Thyroid gland (tissue), 4 donors: Measurements from ENCODE around the gene MSH3. TPM values are rescaled to one million over a fixed set of nuclear protein-coding genes. Genes with fewer than 3 reads are reported as not detected.
A peak's percentile ranks its signal among the peaks of the same experiment; 100 is the strongest.

Source experiments
- DNase-seq, 2 donors: peaks; one replicate each; pipeline ENCODE4 v3.0.0-alpha.2; 2019
- H3K27ac ChIP-seq, 3 donors: fragments of 200-600 bp; sonication (generic); 1 replicate in 2 of 3; 2 replicates in 1 of 3; pipeline ENCODE4 v1.5.1; 2016 to 2019; ENCODE audit warnings: mild to moderate bottlenecking in 1 of 3, moderate library complexity in 1 of 3
- H3K27me3 ChIP-seq: fragments of 200-600 bp; sonication (generic); one replicate; pipeline ENCODE4 v1.5.1; 2019
- H3K36me3 ChIP-seq, 2 donors: fragments of 200-600 bp; sonication (generic); one replicate each; pipeline ENCODE4 v1.5.1; 2016 to 2019
- H3K4me1 ChIP-seq, 2 donors: fragments of 200-600 bp; sonication (generic); one replicate each; pipeline ENCODE4 v1.5.1; 2017 to 2019
- H3K4me3 ChIP-seq, 3 donors: fragments of 200-600 bp; sonication (generic); replicated peaks in 1 of 3; 1 replicate in 2 of 3; 2 replicates in 1 of 3; pipeline ENCODE4 v1.5.1; 2016; ENCODE audit warnings: mild to moderate bottlenecking in 1 of 3
- H3K9me3 ChIP-seq: fragments of 200-600 bp; sonication (generic); one replicate; pipeline ENCODE4 v1.5.1; 2017
- POLR2A ChIP-seq, 2 donors: fragments of 450-650 bp; IDR thresholded peaks; one replicate each; pipeline ENCODE4 v1.6.1; 2017; ENCODE audit warnings: antibody characterized with exemption in 2 of 2, mild to moderate bottlenecking in 2 of 2, moderate library complexity in 1 of 2
- WGBS, 2 donors: methylation state at CpG; one replicate each; pipeline ENCODE4 v1.1.5; 2017; 5-methylcytosine and 5-hydroxymethylcytosine counted together
- intact Hi-C: fragments of 100-400 bp; cut with DNase I; formaldehyde crosslinking; loops from one replicate; pipeline ENCODE4 v1.15.1; 2023
- total RNA-seq, 4 donors: library from RNA; depleted of rRNA; stranded (reverse); fragments of >200 nt; gene quantifications; one replicate each; pipeline ENCODE4 v1.2.3, GENCODE V29; 2016
- TF ChIP-seq, protein P1 (sequence below), 6 experiments: fragments of 200-600 bp in 3 of 6; fragments of 450-650 bp in 3 of 6; sonication (generic) in 3 of 6; IDR thresholded peaks; one replicate each; pipeline ENCODE4 v1.5.1; 2016 to 2019; ENCODE audit warnings: antibody characterized with exemption in 6 of 6, mild to moderate bottlenecking in 2 of 6, inconsistent platforms in 1 of 6, moderate library complexity in 1 of 6

The MSH3 gene
- total RNA-seq, 4 donors from 2014 or later = 25.9 to 45.0 (median 26.1) TPM

DNA sequence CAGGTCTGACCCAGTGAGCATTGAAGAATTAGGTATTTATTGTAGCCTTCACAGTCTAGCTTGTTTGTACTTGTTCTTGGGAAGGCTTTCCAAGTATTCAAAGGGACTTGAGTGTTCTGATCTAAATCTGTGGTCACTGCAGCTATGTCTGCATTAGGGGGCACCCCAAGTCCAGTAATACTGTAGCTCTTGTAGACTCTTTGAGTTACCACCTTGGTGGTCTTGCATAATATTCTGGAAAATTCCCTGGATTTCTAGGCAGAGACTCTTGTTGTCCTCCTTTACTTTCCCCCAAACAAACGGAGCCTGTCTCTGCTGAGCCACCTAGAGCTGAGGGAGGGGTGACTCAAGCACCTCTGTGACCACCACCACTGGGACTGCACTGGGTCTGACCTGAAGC lies 149.9 kb downstream of the MSH3 start:
- Histone ChIP-seq H3K4me1 (peaks cover 0 to 4% of the 10 kb centered on the region in 2 donors), H3K36me3 (no peaks in the 10 kb centered on the region), H3K27me3 (no peaks in the 10 kb centered on the region), H3K9me3 (no peaks in the 10 kb centered on the region), H3K4me3 (no peak overlapping the region), H3K27ac (no peak overlapping the region)
- TF ChIP-seq, protein P1, sequence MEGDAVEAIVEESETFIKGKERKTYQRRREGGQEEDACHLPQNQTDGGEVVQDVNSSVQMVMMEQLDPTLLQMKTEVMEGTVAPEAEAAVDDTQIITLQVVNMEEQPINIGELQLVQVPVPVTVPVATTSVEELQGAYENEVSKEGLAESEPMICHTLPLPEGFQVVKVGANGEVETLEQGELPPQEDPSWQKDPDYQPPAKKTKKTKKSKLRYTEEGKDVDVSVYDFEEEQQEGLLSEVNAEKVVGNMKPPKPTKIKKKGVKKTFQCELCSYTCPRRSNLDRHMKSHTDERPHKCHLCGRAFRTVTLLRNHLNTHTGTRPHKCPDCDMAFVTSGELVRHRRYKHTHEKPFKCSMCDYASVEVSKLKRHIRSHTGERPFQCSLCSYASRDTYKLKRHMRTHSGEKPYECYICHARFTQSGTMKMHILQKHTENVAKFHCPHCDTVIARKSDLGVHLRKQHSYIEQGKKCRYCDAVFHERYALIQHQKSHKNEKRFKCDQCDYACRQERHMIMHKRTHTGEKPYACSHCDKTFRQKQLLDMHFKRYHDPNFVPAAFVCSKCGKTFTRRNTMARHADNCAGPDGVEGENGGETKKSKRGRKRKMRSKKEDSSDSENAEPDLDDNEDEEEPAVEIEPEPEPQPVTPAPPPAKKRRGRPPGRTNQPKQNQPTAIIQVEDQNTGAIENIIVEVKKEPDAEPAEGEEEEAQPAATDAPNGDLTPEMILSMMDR (IDR thresholded peaks at IDR 0.05) = no peak
- TF ChIP-seq POLR2A (IDR thresholded peaks at IDR 0.05) = no peak
- WGBS, 2 donors = 100% methylated on average over 1 of the region's 1 CpG
- intact Hi-C loops = no loop called here
- no peak for DNase-seq

DNA sequence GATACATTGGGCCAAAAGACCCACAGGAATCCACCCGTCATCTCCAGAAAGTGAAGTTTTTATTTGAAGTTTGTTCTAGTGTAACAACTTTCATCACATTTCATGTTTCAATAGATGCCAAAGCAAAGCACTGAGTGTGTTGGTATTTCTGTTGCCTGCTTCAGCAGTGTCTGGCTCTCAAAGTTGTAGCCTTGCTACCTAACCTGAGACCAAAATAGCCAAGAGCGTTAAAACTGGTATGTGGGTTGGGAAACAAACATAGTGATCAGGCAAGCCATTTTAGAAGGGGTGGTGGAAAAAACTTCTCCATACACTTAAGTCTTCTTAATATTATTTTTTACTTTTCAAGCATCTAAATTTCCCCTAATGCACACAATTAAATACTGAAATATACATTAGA lies 150.6 kb downstream of the MSH3 start:
- 89 to 99% methylated on average over 2 of the region's 2 CpGs for WGBS, 2 donors

DNA sequence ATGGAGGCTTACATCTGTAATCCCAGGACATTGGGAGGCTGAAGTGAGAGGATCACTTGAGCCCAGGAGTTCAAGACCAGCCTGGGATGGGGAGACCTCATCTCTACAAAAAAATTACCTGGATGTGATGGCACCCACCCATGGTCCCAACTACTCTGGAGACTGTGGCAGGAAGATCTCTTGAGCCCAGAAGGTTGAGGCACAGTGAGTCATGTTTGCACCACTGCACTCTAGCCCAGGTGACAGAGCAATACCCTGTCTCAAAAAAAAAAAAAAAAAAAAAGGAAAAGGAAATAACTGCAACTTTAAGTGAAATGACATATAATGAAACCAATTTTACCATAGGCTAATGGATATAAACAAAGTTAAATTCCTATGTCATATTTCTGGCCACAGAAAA lies 152.5 kb downstream of the MSH3 start:
- TF ChIP-seq, protein P1 (IDR thresholded peaks at IDR 0.05) = no peak
- no peak for TF ChIP-seq POLR2A (IDR thresholded peaks at IDR 0.05)
- Histone ChIP-seq H3K4me1 (no peaks in the 10 kb centered on the region), H3K36me3 (no peaks in the 10 kb centered on the region), H3K9me3 (no peaks in the 10 kb centered on the region), H3K27ac (no peak overlapping the region), H3K4me3 (no peak overlapping the region), H3K27me3 (no peaks in the 10 kb centered on the region)
- DNase-seq = no peak
- intact Hi-C loops = no loop called here

More for the DNA sequence above, 150.6 kb downstream of the MSH3 start:
- Histone ChIP-seq H3K36me3 (no peaks in the 10 kb centered on the region), H3K4me3 (no peak overlapping the region), H3K27ac (no peak overlapping the region), H3K9me3 (no peaks in the 10 kb centered on the region), H3K27me3 (no peaks in the 10 kb centered on the region), H3K4me1 (no peaks in the 10 kb centered on the region)
- no peak for DNase-seq
- TF ChIP-seq, protein P1 (IDR thresholded peaks at IDR 0.05) = no peak
- TF ChIP-seq POLR2A (IDR thresholded peaks at IDR 0.05) = no peak
- intact Hi-C loops = no loop called here

DNA sequence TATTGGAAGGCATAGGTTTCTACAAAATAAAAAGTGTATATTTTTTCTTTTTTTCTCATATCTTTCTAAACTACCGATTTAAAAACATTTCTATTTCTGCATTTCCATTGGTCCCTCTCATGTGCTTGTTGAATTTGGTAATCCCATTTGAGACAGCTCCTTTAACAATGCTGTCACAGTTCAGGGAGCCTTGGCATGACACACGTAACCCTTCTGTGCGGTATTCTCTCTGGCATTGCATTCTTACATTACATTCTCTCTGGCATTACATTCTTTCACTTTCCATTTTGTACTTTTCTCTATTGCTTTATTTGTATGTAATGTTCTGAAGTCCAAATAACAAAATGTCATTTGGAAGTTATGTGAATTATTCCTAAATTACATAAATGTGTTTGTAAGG lies 155.0 kb downstream of the MSH3 start:
- H3K36me3 ChIP-seq = no peaks in the 10 kb centered on the region
- H3K27me3 ChIP-seq = no peaks in the 10 kb centered on the region
- TF ChIP-seq, protein P1 (IDR thresholded peaks at IDR 0.05) = no peak
- no peak for TF ChIP-seq POLR2A (IDR thresholded peaks at IDR 0.05)
- no peaks in the 10 kb centered on the region for H3K9me3 ChIP-seq
- intact Hi-C loops = no loop called here
- 35 to 46% methylated on average over 3 of the region's 3 CpGs for WGBS, 2 donors
- peak overlapping the region in 1 of 3 donors; percentile 9 for H3K27ac ChIP-seq
- peak; percentile 47 to 62 for DNase-seq
- no peaks in the 10 kb centered on the region for H3K4me1 ChIP-seq
- no peak overlapping the region for H3K4me3 ChIP-seq

DNA sequence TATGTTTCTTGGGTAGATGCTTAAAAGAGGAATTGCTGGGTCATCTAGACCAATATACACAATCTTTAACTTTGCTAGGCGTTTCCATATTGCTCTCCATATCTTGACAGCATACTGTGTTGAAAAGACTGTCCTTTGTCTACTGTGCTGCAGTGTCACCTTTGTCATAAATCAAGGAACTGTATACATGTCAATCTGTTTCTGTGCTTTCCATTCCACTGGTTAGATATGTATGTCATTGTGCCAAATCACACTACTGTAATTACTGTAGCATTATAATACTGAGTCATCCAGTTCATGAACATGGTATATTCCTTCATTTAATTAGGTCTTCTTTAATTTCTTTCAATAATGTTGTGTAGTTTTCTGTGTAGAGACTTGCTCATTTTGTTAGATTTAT lies 156.0 kb downstream of the MSH3 start:
- Histone ChIP-seq H3K9me3 (no peaks in the 10 kb centered on the region), H3K4me3 (no peak overlapping the region), H3K4me1 (no peaks in the 10 kb centered on the region), H3K27ac (no peak overlapping the region), H3K27me3 (no peaks in the 10 kb centered on the region), H3K36me3 (peaks cover 0 to 2% of the 10 kb centered on the region in 2 donors)
- DNase-seq = no peak
- intact Hi-C loops = no loop called here
- TF ChIP-seq, protein P1 (IDR thresholded peaks at IDR 0.05) = no peak
- no peak for TF ChIP-seq POLR2A (IDR thresholded peaks at IDR 0.05)
- 92 to 100% methylated on average over 1 of the region's 1 CpG for WGBS, 2 donors
